Stomach (tissue), 9 donors: ENCODE measurements around the gene LILRB1. TPM values are rescaled to one million over a fixed set of nuclear protein-coding genes. Genes with fewer than 3 reads are reported as not detected.
A peak's percentile ranks its signal among the peaks of the same experiment; 100 is the strongest.

Experiments used
- DNase-seq, 2 donors: peaks; one replicate each; pipeline versions ENCODE4 v3.0.0 to v3.0.0-alpha.2; 2013 to 2019
- H3K27ac ChIP-seq, 5 donors: fragments of 200-600 bp in 4 of 5; sonication (generic) in 4 of 5; one replicate each; pipeline ENCODE4 v1.5.1; 2013 to 2019; ENCODE audit warnings: mild to moderate bottlenecking in 1 of 5, moderate library complexity in 1 of 5
- H3K27me3 ChIP-seq, 3 donors: fragments of 200-600 bp; sonication (generic); one replicate each; pipeline ENCODE4 v1.5.1; 2017 to 2019; ENCODE audit warnings: mixed run types in 1 of 3
- H3K36me3 ChIP-seq, 4 donors: fragments of 200-600 bp; sonication (generic); 1 replicate in 3 of 4; 2 replicates in 1 of 4; pipeline ENCODE4 v1.5.1; 2016 to 2019
- H3K4me1 ChIP-seq, 4 donors: fragments of 200-600 bp; sonication (generic); one replicate each; pipeline ENCODE4 v1.5.1; 2016 to 2019
- H3K4me3 ChIP-seq, 4 donors: fragments of 200-600 bp; sonication (generic) in 3 of 4; one replicate each; pipeline ENCODE4 v1.5.1; 2016 to 2019; ENCODE audit warnings: mild to moderate bottlenecking in 1 of 4
- H3K9me3 ChIP-seq, 4 donors: fragments of 200-600 bp; sonication (generic); one replicate each; pipeline ENCODE4 v1.5.1; 2016 to 2019
- EP300 ChIP-seq: sonication (generic); formaldehyde crosslinking; IDR thresholded peaks from one replicate; pipeline ENCODE4 v1.6.1; 2017; ENCODE audit warnings: antibody characterized with exemption
- POLR2A ChIP-seq, 4 donors: fragments of 450-650 bp; IDR thresholded peaks; one replicate each; pipeline ENCODE4 v1.6.1; 2016; ENCODE audit warnings: antibody characterized with exemption in 4 of 4, control low read depth in 2 of 4, mild to moderate bottlenecking in 1 of 4, moderate library complexity in 1 of 4
- POLR2AphosphoS5 ChIP-seq, 3 donors: sonication (generic); formaldehyde crosslinking; IDR thresholded peaks; one replicate each; pipeline ENCODE4 v1.6.1; 2016; ENCODE audit warnings: antibody characterized with exemption in 3 of 3
- WGBS, 5 donors: extraction: QIAGEN DNeasy Blood & Tissue Kit in 3 of 5; methylation state at CpG; one replicate each; pipeline versions ENCODE4 v1.1.5 to v1.1.7; 2013 to 2018; 5-methylcytosine and 5-hydroxymethylcytosine counted together
- intact Hi-C: fragments of 100-400 bp; cut with DNase I; formaldehyde crosslinking; loops from one replicate; pipeline ENCODE4 v1.15.1; 2023; ENCODE audit warnings: low total_unique reads
- polyA plus RNA-seq, 3 donors: library from polyadenylated mRNA; stranded (reverse); fragments of 200-250 nt; gene quantifications; one replicate each; pipeline ENCODE4 v1.2.3, GENCODE V29; 2013
- total RNA-seq, 5 donors: library from RNA; depleted of rRNA; stranded (reverse); fragments of >200 nt; gene quantifications; one replicate each; pipeline versions ENCODE4 v1.1.0 to v1.2.3, GENCODE V29; 2014 to 2016
- TF ChIP-seq, protein P1 (sequence below), 7 experiments: fragments of 450-650 bp in 4 of 7; fragments of 200-600 bp in 3 of 7; sonication (generic) in 3 of 7; IDR thresholded peaks; one replicate each; pipeline ENCODE4 v1.5.1; 2016 to 2019; ENCODE audit warnings: antibody characterized with exemption in 7 of 7, control low read depth in 2 of 7, mild to moderate bottlenecking in 1 of 7
- donor health status: healthy with polysubstance abuse.
- donor health status: Bipolar disorder and iron deficiency.
- donor health status: healthy.

LILRB1 gene
- total and polyA plus RNA-seq, 8 donors = 0.37 to 50.8 (median 2.0) TPM; not detected in 1

DNA sequence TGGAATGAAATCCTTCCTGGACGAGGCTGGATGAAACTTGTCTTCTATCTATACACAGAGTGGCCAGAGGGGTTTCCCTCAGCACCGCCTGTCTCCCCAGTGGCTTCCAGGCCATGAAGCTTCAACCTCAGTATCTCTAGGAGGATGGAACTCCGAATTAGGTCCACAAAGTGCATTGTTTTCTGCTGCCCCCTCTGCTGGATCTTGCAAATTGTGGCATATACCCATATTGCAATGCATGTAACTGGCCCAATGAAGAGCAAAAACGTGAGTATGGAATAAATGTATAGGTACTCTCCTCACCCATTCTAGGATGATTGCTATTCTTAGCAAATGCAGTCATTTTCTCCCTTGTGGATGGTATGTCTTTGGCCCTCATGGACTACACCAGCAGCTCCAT lies 17.8 kb downstream of the LILRB1 start:
- peak in 1 of 2 donors; percentile 3 for DNase-seq
- H3K4me3 ChIP-seq = no peak overlapping the region
- H3K36me3 ChIP-seq = no peaks in the 10 kb centered on the region
- H3K4me1 ChIP-seq = no peaks in the 10 kb centered on the region
- H3K27ac ChIP-seq = no peak overlapping the region
- 47 to 66% (median 49%) methylated on average over 4 of the region's 4 CpGs for WGBS, 5 donors
- intact Hi-C loops = no loop called here
- H3K27me3 ChIP-seq = peaks cover 0 to 16% (median 4%) of the 10 kb centered on the region in 3 donors
- TF ChIP-seq POLR2AphosphoS5 (IDR thresholded peaks at IDR 0.05) = no peak
- TF ChIP-seq, protein P1, sequence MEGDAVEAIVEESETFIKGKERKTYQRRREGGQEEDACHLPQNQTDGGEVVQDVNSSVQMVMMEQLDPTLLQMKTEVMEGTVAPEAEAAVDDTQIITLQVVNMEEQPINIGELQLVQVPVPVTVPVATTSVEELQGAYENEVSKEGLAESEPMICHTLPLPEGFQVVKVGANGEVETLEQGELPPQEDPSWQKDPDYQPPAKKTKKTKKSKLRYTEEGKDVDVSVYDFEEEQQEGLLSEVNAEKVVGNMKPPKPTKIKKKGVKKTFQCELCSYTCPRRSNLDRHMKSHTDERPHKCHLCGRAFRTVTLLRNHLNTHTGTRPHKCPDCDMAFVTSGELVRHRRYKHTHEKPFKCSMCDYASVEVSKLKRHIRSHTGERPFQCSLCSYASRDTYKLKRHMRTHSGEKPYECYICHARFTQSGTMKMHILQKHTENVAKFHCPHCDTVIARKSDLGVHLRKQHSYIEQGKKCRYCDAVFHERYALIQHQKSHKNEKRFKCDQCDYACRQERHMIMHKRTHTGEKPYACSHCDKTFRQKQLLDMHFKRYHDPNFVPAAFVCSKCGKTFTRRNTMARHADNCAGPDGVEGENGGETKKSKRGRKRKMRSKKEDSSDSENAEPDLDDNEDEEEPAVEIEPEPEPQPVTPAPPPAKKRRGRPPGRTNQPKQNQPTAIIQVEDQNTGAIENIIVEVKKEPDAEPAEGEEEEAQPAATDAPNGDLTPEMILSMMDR (IDR thresholded peaks at IDR 0.05) = no peak
- TF ChIP-seq POLR2A (IDR thresholded peaks at IDR 0.05) = no peak
- no peak for TF ChIP-seq EP300
- no peaks in the 10 kb centered on the region for H3K9me3 ChIP-seq

DNA sequence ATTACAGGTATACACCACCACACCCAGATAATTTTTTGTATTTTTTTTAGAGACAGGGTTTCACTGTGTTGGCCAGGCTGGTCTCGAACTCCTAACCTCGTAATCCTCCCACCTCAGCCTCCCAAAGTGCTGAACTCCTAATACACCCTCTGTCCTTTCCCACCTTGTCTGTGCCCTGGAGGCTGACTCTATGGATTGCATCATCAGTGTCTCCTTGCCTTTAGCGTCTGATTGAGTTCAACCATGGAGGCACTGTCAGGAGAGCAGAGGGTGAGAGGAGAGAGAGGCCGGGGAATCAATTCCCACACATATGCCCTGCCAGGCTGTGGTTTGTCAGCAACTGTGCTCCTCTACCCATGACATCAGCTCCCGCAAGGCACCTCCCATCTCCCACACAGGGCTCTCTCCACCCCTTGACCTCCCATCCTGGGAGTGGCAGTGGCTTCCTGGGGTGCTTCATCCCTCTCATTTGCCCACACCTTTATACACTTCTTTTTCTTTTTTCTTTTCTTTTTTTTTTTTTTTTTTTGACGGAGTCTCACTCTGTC lies 19.9 kb downstream of the LILRB1 start:
- no peak for DNase-seq
- TF ChIP-seq POLR2AphosphoS5 (IDR thresholded peaks at IDR 0.05) = no peak
- no peak for TF ChIP-seq EP300
- no peak for TF ChIP-seq POLR2A (IDR thresholded peaks at IDR 0.05)
- TF ChIP-seq, protein P1 (IDR thresholded peaks at IDR 0.05) = no peak
- H3K27me3 ChIP-seq = peaks cover 0 to 8% (median 0%) of the 10 kb centered on the region in 3 donors
- H3K4me3 ChIP-seq = no peak overlapping the region
- no peaks in the 10 kb centered on the region for H3K36me3 ChIP-seq
- H3K27ac ChIP-seq = no peak overlapping the region
- 71 to 91% (median 76%) methylated on average over 5 to 6 of the region's 6 CpGs for WGBS, 5 donors
- no peaks in the 10 kb centered on the region for H3K9me3 ChIP-seq
- no peaks in the 10 kb centered on the region for H3K4me1 ChIP-seq
- intact Hi-C loops = no loop called here

DNA sequence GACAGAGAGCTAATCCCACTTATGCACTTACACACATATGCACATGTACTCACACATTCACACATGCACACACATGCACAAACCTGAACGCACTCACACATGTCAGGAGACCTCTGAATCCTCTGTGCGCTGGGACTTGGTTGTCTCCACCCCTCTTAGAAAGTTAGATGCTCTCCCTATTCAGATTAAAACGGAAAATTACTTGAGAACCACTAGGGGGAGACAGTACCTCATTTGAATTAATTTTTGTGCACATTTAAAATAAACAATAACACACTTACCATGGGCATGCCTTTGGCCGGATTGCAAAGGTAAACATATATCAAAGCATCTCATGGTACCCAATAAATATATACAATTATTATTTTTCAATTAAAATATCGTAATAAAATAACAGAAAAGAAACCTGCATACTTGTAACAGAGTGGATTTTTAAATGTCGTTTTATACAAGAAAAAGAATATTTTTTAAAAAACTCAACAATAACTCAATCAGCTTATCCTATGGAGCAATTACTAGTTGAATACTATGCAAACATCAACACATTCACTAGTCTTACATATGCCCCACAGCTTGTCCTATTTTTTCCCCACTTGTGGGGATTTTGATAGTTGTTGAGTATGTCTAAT lies 23.0 kb downstream of the LILRB1 start:
- DNase-seq = peak in 1 of 2 donors; percentile 29
- TF ChIP-seq, protein P1 (IDR thresholded peaks at IDR 0.05) = peak in 2 of 7 experiments; percentile 44 to 46
- TF ChIP-seq POLR2A (IDR thresholded peaks at IDR 0.05) (no peak), EP300 (no peak), POLR2AphosphoS5 (IDR thresholded peaks at IDR 0.05) (no peak)
- Histone ChIP-seq H3K27me3 (peaks cover 0 to 12% (median 0%) of the 10 kb centered on the region in 3 donors), H3K36me3 (no peaks in the 10 kb centered on the region), H3K9me3 (no peaks in the 10 kb centered on the region), H3K4me1 (no peaks in the 10 kb centered on the region), H3K4me3 (no peak overlapping the region), H3K27ac (no peak overlapping the region)
- intact Hi-C loops = no loop called here
- WGBS, 5 donors = 28 to 37% (median 36%) methylated on average over 6 of the region's 6 CpGs

DNA sequence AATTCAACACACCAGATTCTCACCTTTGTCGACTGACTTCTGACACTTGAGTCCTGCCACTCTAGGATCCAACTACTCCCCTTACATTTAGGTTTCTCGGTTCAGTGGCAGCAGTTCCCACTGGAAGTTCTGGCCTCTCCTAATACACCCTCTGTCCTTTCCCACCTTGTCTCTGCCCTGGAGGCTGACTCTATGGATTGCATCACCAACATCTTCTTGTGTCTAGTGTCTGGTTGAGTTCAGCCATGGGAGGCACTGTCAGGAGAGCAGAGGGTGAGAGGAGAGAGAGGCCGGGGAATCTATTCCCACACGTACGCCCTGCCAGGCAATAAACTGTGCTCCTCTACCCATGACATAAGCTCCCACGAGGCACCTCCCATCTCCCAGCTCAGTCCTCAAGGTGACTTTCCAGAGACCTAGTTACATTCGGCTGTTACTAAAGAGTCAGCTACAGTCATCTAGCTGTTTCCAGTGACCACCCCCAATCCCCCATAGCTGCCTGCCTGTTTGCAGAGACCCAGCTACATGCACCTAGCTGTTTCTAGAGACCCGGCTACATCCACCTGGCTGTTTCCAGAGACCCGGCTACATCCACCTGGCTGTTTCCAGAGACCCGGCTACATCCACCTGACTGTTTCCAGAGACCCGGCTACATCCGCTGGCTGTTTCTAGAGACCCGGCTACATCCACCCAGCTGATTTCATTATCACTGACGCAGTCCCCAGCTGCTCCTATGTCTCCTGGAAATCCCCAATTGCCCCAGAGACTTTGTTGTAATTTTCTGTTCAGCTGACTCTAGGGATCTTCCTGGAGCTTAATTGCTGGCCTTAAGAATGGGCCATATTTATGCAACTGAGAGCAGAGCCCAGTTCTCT lies 24.4 kb downstream of the LILRB1 start:
- H3K36me3 ChIP-seq = no peaks in the 10 kb centered on the region
- intact Hi-C loops = no loop called here

More for the DNA sequence above, 24.4 kb downstream of the LILRB1 start:
- no peak for TF ChIP-seq POLR2A (IDR thresholded peaks at IDR 0.05)
- TF ChIP-seq EP300 = no peak
- no peak for TF ChIP-seq POLR2AphosphoS5 (IDR thresholded peaks at IDR 0.05)
- TF ChIP-seq, protein P1 (IDR thresholded peaks at IDR 0.05) = no peak
- Histone ChIP-seq H3K4me1 (no peaks in the 10 kb centered on the region), H3K27me3 (peaks cover 0 to 21% (median 6%) of the 10 kb centered on the region in 3 donors), H3K27ac (no peak overlapping the region), H3K4me3 (no peak overlapping the region), H3K9me3 (no peaks in the 10 kb centered on the region)
- DNase-seq = no peak
- WGBS, 5 donors = 73 to 79% (median 77%) methylated on average over 11 to 14 of the region's 14 CpGs
